ENCODE data around the gene FGFBP3. TPM values are rescaled to one million over a fixed set of nuclear protein-coding genes. Genes with fewer than 3 reads are reported as not detected.

Gene FGFBP3
- total and polyA plus RNA-seq, 2 of the 4 experiments (the other 2 are of a cell fraction) = under 0.01 to 0.36 TPM

GRCh38 chr10:91864744-91865143, 44.5 kb downstream of the FGFBP3 start:
- Histone ChIP-seq H3K27me3 (ENCODE audit: control insufficient read depth, insufficient read depth, low read length) (no peaks in the 10 kb centered on the region), H2BK120ac (ENCODE audit: low read depth, low read length) (no peak overlapping the region), H2BK15ac (ENCODE audit: low read depth, low read length) (no peak overlapping the region), H2AK9ac (replicated peaks; ENCODE audit: low read depth, low read length, poor library complexity) (no peak overlapping the region), H4K20me1 (ENCODE audit: insufficient read depth, low read length) (no peaks in the 10 kb centered on the region), H2BK5ac (ENCODE audit: low read depth, low read length, poor library complexity, severe bottlenecking) (no peak overlapping the region), H3K36me3 (ENCODE audit: control insufficient read depth, insufficient read depth, low read length) (peaks cover 5% of the 10 kb centered on the region), H3K9ac (ENCODE audit: low read depth, low read length) (no peak overlapping the region), H3K27ac (ENCODE audit: insufficient read depth, low read length) (no peak overlapping the region), H3K4me2 (ENCODE audit: low read depth, low read length) (no peak overlapping the region), H2BK20ac (ENCODE audit: low read depth, low read length) (no peak overlapping the region), H3K14ac (replicated peaks; ENCODE audit: low read depth, low read length) (no peak overlapping the region), H3K4me3 (ENCODE audit: insufficient read depth, low read depth, low read length) (no peak overlapping the region), H4K8ac (ENCODE audit: low read depth in 2 of 2, low read length in 2 of 2) (no peak overlapping the region), H4K5ac (ENCODE audit: low read depth, low read length) (no peak overlapping the region), H2AFZ (replicated peaks; ENCODE audit: low read length, poor library complexity) (no peak overlapping the region), H4K91ac (ENCODE audit: insufficient read depth, low read depth, low read length) (no peak overlapping the region), H3K18ac (ENCODE audit: low read depth, low read length) (no peak overlapping the region), H3K56ac (ENCODE audit: extremely low read depth, insufficient read depth, low read length) (no peak overlapping the region), H3K23ac (ENCODE audit: low read depth, low read length) (no peak overlapping the region), H2AK5ac (ENCODE audit: low read depth, low read length) (no peak overlapping the region), H3K9me3 (ENCODE audit: control insufficient read depth, insufficient read depth, low read length) (no peaks in the 10 kb centered on the region), H3K4ac (ENCODE audit: low read depth, low read length) (no peak overlapping the region), H3K4me1 (ENCODE audit: control insufficient read depth, insufficient read depth, low read length) (peaks cover 4% of the 10 kb centered on the region), H3K79me1 (ENCODE audit: low read depth in 1 of 2, low read length in 2 of 2) (no peaks in the 10 kb centered on the region), H3K9me1 (ENCODE audit: insufficient read depth, low read length) (no peaks in the 10 kb centered on the region; the same call in 1 of the 2 replicates)
- DNase-seq (peak; percentile 65), ATAC-seq (ENCODE audit: low read depth) (peak; percentile 76)
- no CpG with 5 or more reads among the region's 2 CpGs for WGBS, 2 experiments (ENCODE audit: extremely low coverage in 2 of 2, insufficient read length in 1 of 2)
- ChIA-PET POLR2A (ENCODE audit: unreplicated experiment) (interaction anchor here (0.6 kb wide), 1 partner anchor 147 kb away, joined by 3 read pairs; no protein-coding TSS in a partner anchor), CTCF (interaction anchor here (0.5 to 1.3 kb wide), 4 partner anchors 48 to 571 kb away, joined by 3 to 9 read pairs (median 3); no protein-coding TSS in a partner anchor)
- BruUV-seq (replicated peaks) = no TSS peak
- in situ Hi-C loops (cut with MboI; ENCODE audit: low sequenced_read_pairs) (no loop called here), intact Hi-C loops (cut with micrococcal nuclease) (loop anchor here (2.0 to 10.0 kb wide), 3 partner anchors 37 to 100 kb away; partner anchors contain the start of gene FGFBP3), dilution Hi-C loops (cut with HindIII; ENCODE audit: low sequenced_read_pairs, unreplicated experiment) (no loop called here)
- TF ChIP-seq MXI1 (IDR thresholded peaks at IDR 0.05; ENCODE audit: borderline replicate concordance, low read depth, low read length) = no peak
- no peak for TF ChIP-seq RFX5 (IDR thresholded peaks at IDR 0.05; ENCODE audit: low read depth, low read length)
- TF ChIP-seq USF2 (IDR thresholded peaks at IDR 0.05; ENCODE audit: low read depth, low read length) = no peak
- TF ChIP-seq CEBPB (IDR thresholded peaks at IDR 0.05; ENCODE audit: low read depth, low read length) = peak; percentile 85
- no peak for TF ChIP-seq CTCF (conservative IDR thresholded peaks at IDR 0.05; ENCODE audit: low read depth, low read length)
- no peak for TF ChIP-seq NFE2L2 (IDR thresholded peaks at IDR 0.05; ENCODE audit: low read depth, low read length)
- TF ChIP-seq MAFK (IDR thresholded peaks at IDR 0.05; ENCODE audit: low read depth, low read length) = 0 out of 2 replicates have a peak, but pooled peaks have one; percentile 17
- TF ChIP-seq POLR2A (IDR thresholded peaks at IDR 0.05; ENCODE audit: low read depth, low read length) = no peak
- no peak for TF ChIP-seq SMC3 (IDR thresholded peaks at IDR 0.05; ENCODE audit: low read depth, low read length)
- no peak for TF ChIP-seq RCOR1 (IDR thresholded peaks at IDR 0.05; ENCODE audit: insufficient replicate concordance, low read length)
- no peak for TF ChIP-seq RAD21 (IDR thresholded peaks at IDR 0.05; ENCODE audit: low read length)
- no peak for TF ChIP-seq BHLHE40 (IDR thresholded peaks at IDR 0.05; ENCODE audit: low read depth, low read length)
- no peak for TF ChIP-seq ELK1 (IDR thresholded peaks at IDR 0.05; ENCODE audit: borderline replicate concordance, low read depth, low read length)
- TF ChIP-seq CHD1 (IDR thresholded peaks at IDR 0.05; ENCODE audit: low read depth, low read length) = no peak
- TF ChIP-seq FOS (IDR thresholded peaks at IDR 0.05; ENCODE audit: low read depth, low read length) = peak; percentile 41; the same call in 1 of the 2 replicates
- TF ChIP-seq MAZ (IDR thresholded peaks at IDR 0.05; ENCODE audit: borderline replicate concordance, low read depth, low read length) = no peak

Data from IMR-90 (cell line).